Stimulated activated CD8-positive, alpha-beta memory T cell treated with anti-CD3 and anti-CD28 coated beads, Interleukin-7, amount 100 ng/mL, for 48 hours (primary cell): ENCODE data around the gene SUPV3L1.

Source experiments
- DNase-seq, 2 donors: peaks; one replicate each; pipeline ENCODE4 v3.0.0-alpha.2; 2020; ENCODE audit warnings: low read depth in 1 of 2; ENCODE audit errors: extremely low read depth in 1 of 2

SUPV3L1 gene

DNA sequence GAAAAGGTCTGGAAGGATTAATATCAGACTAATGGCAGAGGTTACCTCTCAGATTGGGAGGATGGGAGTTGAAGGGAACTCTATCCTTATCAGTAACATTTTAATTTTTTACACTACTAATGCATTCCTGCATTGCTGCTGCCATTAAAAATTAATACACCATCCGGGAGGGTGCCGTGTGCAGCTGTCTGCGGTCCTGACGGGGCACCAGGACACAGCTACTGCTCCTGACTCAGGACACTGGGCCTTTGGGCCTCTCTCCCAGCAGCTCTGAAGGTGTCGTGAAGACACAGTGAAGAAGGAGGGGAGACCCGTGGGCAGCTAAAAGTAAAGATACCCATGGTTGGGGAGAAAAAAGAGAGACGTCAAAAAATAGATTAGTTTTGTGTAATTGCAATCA, 74.8 kb downstream of the SUPV3L1 start:
- no peak for DNase-seq
